A673 (cell line): ENCODE results near the gene MFSD2A.

Experiments used
- CTCF ChIP-seq: fragments of 300-800, 200-600 bp; sonication (generic); conservative IDR thresholded peaks from 2 replicates; pipeline ENCODE4 v1.5.1; 2017; ENCODE audit warnings: low read depth, mild to moderate bottlenecking, antibody characterized with exemption, low read length, moderate library complexity, mixed read lengths
- EZH2 ChIP-seq: fragments of 200-600 bp; sonication (generic); IDR thresholded peaks from 2 replicates; pipeline ENCODE4 v1.6.1; 2017; ENCODE audit warnings: borderline replicate concordance, low read depth, mild to moderate bottlenecking, mixed read lengths, antibody characterized with exemption, low read length; ENCODE audit not compliant: poor library complexity, severe bottlenecking

- no peak for TF ChIP-seq CTCF
- TF ChIP-seq EZH2 = no peak
Measured at GRCh38 chr1:39938856-39939255, 16.1 kb upstream of the MFSD2A start.
